Fibroblast of skin of left biceps (primary cell): ENCODE data around the gene TNNC2.
"Not testable (repeated sequence)": the region's sequence is repeated elsewhere in the genome, so short reads cannot be mapped to it uniquely, and the experiment has no call there.

Source experiments
- DNase-seq, 2 experiments: peaks; one replicate each; pipeline ENCODE4 v3.0.0-alpha.2; 2013; ENCODE audit warnings: low read depth in 2 of 2

Gene TNNC2

GRCh38 chr20:45822857-45823256, 4.3 kb downstream of the TNNC2 start:
- no peak for DNase-seq

- no peak for DNase-seq
These were observed 5.2 kb downstream of the TNNC2 start for GRCh38 chr20:45821947-45822346.

- no peak for DNase-seq
These were observed 7.6 kb downstream of the TNNC2 start for GRCh38 chr20:45819466-45819865.

GRCh38 chr20:45818239-45818638, 8.9 kb downstream of the TNNC2 start:
- no peak for DNase-seq

GRCh38 chr20:45817376-45818194, 9.5 kb downstream of the TNNC2 start:
- DNase-seq: peak in 1 of 2 experiments; percentile 21

GRCh38 chr20:45816951-45817350, 10.2 kb downstream of the TNNC2 start:
- DNase-seq: no peak

GRCh38 chr20:45814314-45814713, 12.8 kb downstream of the TNNC2 start:
- no peak for DNase-seq

- DNase-seq: no peak
These were observed 13.6 kb downstream of the TNNC2 start for GRCh38 chr20:45813489-45813888.

GRCh38 chr20:45813006-45813340, 14.1 kb downstream of the TNNC2 start:
- no peak for DNase-seq

GRCh38 chr20:45812157-45813005, 14.7 kb downstream of the TNNC2 start, which contains the start of gene UBE2C:
Gene UBE2C, plus strand, starts transcription at chr20:45812644. Its CDS starts 52 bp downstream, at chr20:45812696.
- DNase-seq: peak; percentile 99

GRCh38 chr20:45810191-45810970, 16.7 kb downstream of the TNNC2 start:
- no peak for DNase-seq

GRCh38 chr20:45801851-45802250, 25.3 kb downstream of the TNNC2 start:
- DNase-seq: no peak

GRCh38 chr20:45798935-45799642, 28.0 kb downstream of the TNNC2 start:
- DNase-seq: no peak

- not testable (repeated sequence) for DNase-seq
These were observed 29.2 kb downstream of the TNNC2 start for GRCh38 chr20:45797955-45798354.

GRCh38 chr20:45797510-45797909, 29.6 kb downstream of the TNNC2 start:
- not testable (repeated sequence) for DNase-seq

- no peak for DNase-seq
These were observed 30.6 kb downstream of the TNNC2 start for GRCh38 chr20:45796337-45797065.

- no peak for DNase-seq
These were observed 34.6 kb downstream of the TNNC2 start for GRCh38 chr20:45792317-45793118.

GRCh38 chr20:45788351-45788750, 38.8 kb downstream of the TNNC2 start:
- DNase-seq: no peak

- no peak for DNase-seq
These were observed 43.3 kb downstream of the TNNC2 start for GRCh38 chr20:45783656-45784294.
